VCaP (cell line): ENCODE results near the gene NOL7.

Experiments
- H3K27ac ChIP-seq: fragments of 450-650 bp; 2 replicates; pipeline ENCODE4 v1.5.1; 2017
- CTCF ChIP-seq: fragments of 450-650 bp; conservative IDR thresholded peaks from 2 replicates; pipeline ENCODE4 v1.5.1; 2017; ENCODE audit warnings: mild to moderate bottlenecking, moderate library complexity

Gene NOL7

GRCh38 chr6:13638014-13638413 is 22.9 kb downstream of the NOL7 start:
- TF ChIP-seq CTCF, result no peak
- no peak overlapping the region for H3K27ac ChIP-seq

GRCh38 chr6:13638626-13639025 is 23.5 kb downstream of the NOL7 start:
- no peak overlapping the region for H3K27ac ChIP-seq
- no peak for TF ChIP-seq CTCF

- TF ChIP-seq CTCF, result no peak
- H3K27ac ChIP-seq, result no peak overlapping the region
These were observed 26.2 kb downstream of the NOL7 start for GRCh38 chr6:13641315-13641714.

GRCh38 chr6:13643125-13643524 is 28.0 kb downstream of the NOL7 start:
- no peak overlapping the region for H3K27ac ChIP-seq
- no peak for TF ChIP-seq CTCF

GRCh38 chr6:13648850-13649249 is 33.7 kb downstream of the NOL7 start:
- TF ChIP-seq CTCF, result no peak

GRCh38 chr6:13649393-13649792 is 34.3 kb downstream of the NOL7 start:
- no peak for TF ChIP-seq CTCF
- H3K27ac ChIP-seq, result no peak overlapping the region

More at GRCh38 chr6:13648850-13649249, 33.7 kb downstream of the NOL7 start:
- H3K27ac ChIP-seq, result no peak overlapping the region

GRCh38 chr6:13653296-13653695 is 38.2 kb downstream of the NOL7 start:
- no peak overlapping the region for H3K27ac ChIP-seq
- TF ChIP-seq CTCF, result no peak

GRCh38 chr6:13654496-13654895 is 39.4 kb downstream of the NOL7 start:
- no peak for TF ChIP-seq CTCF
- no peak overlapping the region for H3K27ac ChIP-seq
